Panc1 (cell line): ENCODE results near the gene H2AZ2. TPM values are rescaled to one million over a fixed set of nuclear protein-coding genes. Genes with fewer than 3 reads are reported as not detected.

Experiments
- ATAC-seq: fragments of 200-7000 bp; cut with Tn5 transposase; 2 replicates; pipeline ENCODE4 v1.9.1; 2020; ENCODE audit warnings: mild to moderate bottlenecking, moderate library complexity
- BruUV-seq: library from RNA; stranded (reverse); fragments of 400-500 nt; replicated peaks from 2 replicates; lab custom pipeline; 2021; lab: Mats Ljungman, UMichigan
- CTCF ChIA-PET: fragments of 300-600 bp; sonication (Branson Sonifier 250); formaldehyde crosslinking; loops from one replicate; lab custom pipeline; 2022; ENCODE audit warnings: antibody characterized with exemption; lab: Charles Lee
- POLR2A ChIA-PET: fragments of 300-600 bp; sonication (Branson Sonifier 250); formaldehyde crosslinking; loops from one replicate; lab custom pipeline; 2022; ENCODE audit warnings: antibody characterized with exemption; lab: Charles Lee
- DNase-seq: peaks from one replicate; pipeline ENCODE4 v3.0.0-alpha.2; 2010; ENCODE audit warnings: low read depth, low spot score
- H3K27ac ChIP-seq: 2 replicates; pipeline ENCODE4 v1.5.1; 2011; ENCODE audit warnings: mild to moderate bottlenecking, low read length, inconsistent platforms
- H3K27me3 ChIP-seq: fragments of 200-500 bp; sonication (Bioruptor generic); 2 replicates; pipeline ENCODE4 v1.6.0; 2014; ENCODE audit warnings: low read length, inconsistent platforms; ENCODE audit not compliant: control insufficient read depth, insufficient read depth
- H3K36me3 ChIP-seq: fragments of 200-500 bp; sonication (Bioruptor generic); 2 replicates; pipeline ENCODE4 v1.5.1; 2014; ENCODE audit warnings: inconsistent platforms, mild to moderate bottlenecking, low read length, moderate library complexity; ENCODE audit not compliant: control insufficient read depth, insufficient read depth
- H3K4me1 ChIP-seq: 2 replicates; pipeline ENCODE4 v1.5.1; 2011; ENCODE audit warnings: inconsistent platforms, mild to moderate bottlenecking, low read length, moderate library complexity; ENCODE audit not compliant: control insufficient read depth, insufficient read depth
- H3K4me3 ChIP-seq, 2 experiments: 2 replicates each; pipeline ENCODE4 v1.5.1; 2011 to 2012; ENCODE audit warnings: low read depth in 2 of 2, low read length in 2 of 2, mild to moderate bottlenecking in 2 of 2, inconsistent platforms in 1 of 2, moderate library complexity in 1 of 2
- H3K9me3 ChIP-seq: fragments of 200-500 bp; sonication (Bioruptor generic); 2 replicates; pipeline ENCODE4 v1.5.1; 2014; ENCODE audit warnings: low read depth, mild to moderate bottlenecking, inconsistent platforms, low read length, moderate library complexity; ENCODE audit not compliant: control insufficient read depth, insufficient read depth
- POLR2AphosphoS5 ChIP-seq: IDR thresholded peaks from 2 replicates; pipeline ENCODE4 v1.6.1; 2012; ENCODE audit warnings: mild to moderate bottlenecking, low read depth, low read length, moderate library complexity
- SIN3A ChIP-seq: IDR thresholded peaks from 2 replicates; pipeline ENCODE4 v1.6.1; 2012; ENCODE audit warnings: low read depth, mild to moderate bottlenecking, low read length, moderate library complexity, borderline replicate concordance; ENCODE audit not compliant: insufficient read depth
- TCF7L2 ChIP-seq: IDR thresholded peaks from 2 replicates; pipeline ENCODE4 v1.6.1; 2011; ENCODE audit warnings: mild to moderate bottlenecking, low read depth, low read length, inconsistent platforms
- in situ Hi-C: cut with HindIII; loops from 2 replicates; pipeline ENCODE4 v1.10.0; 2016; ENCODE audit warnings: low sequenced_read_pairs, low pct_unique_long_range_greater_than_20kb
- intact Hi-C: fragments of 100-400 bp; cut with micrococcal nuclease; formaldehyde crosslinking; loops from one replicate; pipeline ENCODE4 v1.10.0; 2022; ENCODE audit not compliant: unreplicated experiment
- total RNA-seq: library from RNA; stranded (reverse); gene quantifications from one replicate; pipeline ENCODE4 v1.2.1, GENCODE V29; 2021; ENCODE audit not compliant: unreplicated experiment
- TF ChIP-seq, protein P1 (sequence below), 2 experiments: IDR thresholded peaks; 2 replicates each; pipeline ENCODE4 v1.6.1; 2011 to 2012; ENCODE audit warnings: low read depth in 2 of 2, control low read depth in 1 of 2, low read length in 1 of 2, mild to moderate bottlenecking in 1 of 2, moderate library complexity in 1 of 2; ENCODE audit not compliant: insufficient read depth in 1 of 2
- TF ChIP-seq, protein P2 (sequence below): fragments of 450-650 bp; IDR thresholded peaks from 2 replicates; pipeline ENCODE4 v1.5.1; 2017; ENCODE audit warnings: mild to moderate bottlenecking

The H2AZ2 gene
- total RNA-seq, 1 experiment from 2014 or later: 319 TPM

DNA sequence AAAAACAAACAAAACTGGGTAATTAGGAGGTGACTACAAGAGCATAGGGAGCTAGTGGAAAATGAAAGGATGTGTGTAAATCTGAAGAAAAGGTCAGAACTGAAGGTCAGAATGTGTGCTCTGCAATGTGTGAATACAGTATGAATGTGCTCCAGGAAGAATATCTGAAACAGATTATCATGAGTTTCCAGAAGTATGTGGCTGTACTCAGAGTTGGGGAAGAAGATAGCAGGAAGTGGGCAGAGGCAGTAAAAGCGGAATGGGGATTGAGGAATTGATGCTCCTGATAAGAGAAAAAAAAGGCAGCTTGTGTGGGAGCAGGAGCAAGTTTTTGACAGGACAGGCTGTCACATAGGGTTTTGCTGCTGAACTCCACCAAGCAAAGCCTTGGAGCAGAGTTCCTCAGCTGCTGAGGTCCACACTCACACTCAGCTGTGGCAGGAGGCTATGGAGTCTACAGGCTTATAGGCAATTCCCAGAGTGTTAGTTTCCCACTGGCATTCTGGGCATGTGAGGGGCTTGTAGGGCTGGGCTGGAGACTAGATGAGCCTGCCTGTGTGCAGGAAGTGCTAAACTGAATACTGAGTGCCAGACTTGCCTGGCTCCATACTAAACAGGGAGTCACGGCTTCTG is 22.9 kb downstream of the H2AZ2 start:
- no peak for TF ChIP-seq SIN3A
- TF ChIP-seq POLR2AphosphoS5: peak; percentile 13; the same call in 1 of the 2 replicates
- no peak for TF ChIP-seq TCF7L2
- intact Hi-C loops: no loop called here
- no peaks in the 10 kb centered on the region for H3K27me3 ChIP-seq
- POLR2A ChIA-PET: interaction anchor here (0.6 kb wide), 1 partner anchor 49 kb away, joined by 7 read pairs; no protein-coding TSS in a partner anchor
- no peak overlapping the region for H3K27ac ChIP-seq
- peak; percentile 42 for ATAC-seq
- in situ Hi-C loops: no loop called here
- H3K9me3 ChIP-seq: no peaks in the 10 kb centered on the region
- no TSS peak for BruUV-seq
- no peak overlapping the region for H3K4me3 ChIP-seq
- DNase-seq: no peak
- CTCF ChIA-PET: no interaction called here
- H3K4me1 ChIP-seq: peaks cover 2% of the 10 kb centered on the region; the same call in 1 of the 2 replicates
- peaks cover 3% of the 10 kb centered on the region for H3K36me3 ChIP-seq

DNA sequence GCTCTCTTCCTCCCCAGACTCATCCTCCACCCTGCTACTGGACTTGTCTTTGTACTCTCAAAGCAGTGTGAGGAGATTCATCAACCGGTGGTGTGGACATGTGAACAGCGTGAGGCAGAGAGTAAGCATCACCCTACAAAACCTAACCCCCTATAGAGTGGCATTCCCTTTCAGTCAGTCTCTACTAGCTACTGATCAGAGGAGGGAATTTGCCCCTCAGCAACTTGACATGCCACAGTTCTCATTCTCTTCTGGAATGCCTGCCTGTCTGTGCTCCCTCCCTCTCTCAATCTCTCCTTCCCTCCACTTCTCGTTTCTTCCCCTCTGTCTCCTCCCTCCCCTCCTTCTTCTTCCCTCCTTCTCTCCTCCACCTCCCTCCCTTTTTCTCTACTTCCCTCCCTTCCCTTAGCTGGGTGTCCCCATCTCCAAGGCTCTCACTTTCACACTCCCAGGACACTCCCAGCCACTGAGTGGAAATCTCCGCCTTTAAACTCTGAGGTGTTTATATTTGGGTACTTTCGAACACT is 24.6 kb downstream of the H2AZ2 start:
- H3K36me3 ChIP-seq: no peaks in the 10 kb centered on the region
- no peak overlapping the region for H3K4me3 ChIP-seq
- TF ChIP-seq POLR2AphosphoS5 (no peak), SIN3A (no peak), TCF7L2 (no peak)
- TF ChIP-seq, protein P1, sequence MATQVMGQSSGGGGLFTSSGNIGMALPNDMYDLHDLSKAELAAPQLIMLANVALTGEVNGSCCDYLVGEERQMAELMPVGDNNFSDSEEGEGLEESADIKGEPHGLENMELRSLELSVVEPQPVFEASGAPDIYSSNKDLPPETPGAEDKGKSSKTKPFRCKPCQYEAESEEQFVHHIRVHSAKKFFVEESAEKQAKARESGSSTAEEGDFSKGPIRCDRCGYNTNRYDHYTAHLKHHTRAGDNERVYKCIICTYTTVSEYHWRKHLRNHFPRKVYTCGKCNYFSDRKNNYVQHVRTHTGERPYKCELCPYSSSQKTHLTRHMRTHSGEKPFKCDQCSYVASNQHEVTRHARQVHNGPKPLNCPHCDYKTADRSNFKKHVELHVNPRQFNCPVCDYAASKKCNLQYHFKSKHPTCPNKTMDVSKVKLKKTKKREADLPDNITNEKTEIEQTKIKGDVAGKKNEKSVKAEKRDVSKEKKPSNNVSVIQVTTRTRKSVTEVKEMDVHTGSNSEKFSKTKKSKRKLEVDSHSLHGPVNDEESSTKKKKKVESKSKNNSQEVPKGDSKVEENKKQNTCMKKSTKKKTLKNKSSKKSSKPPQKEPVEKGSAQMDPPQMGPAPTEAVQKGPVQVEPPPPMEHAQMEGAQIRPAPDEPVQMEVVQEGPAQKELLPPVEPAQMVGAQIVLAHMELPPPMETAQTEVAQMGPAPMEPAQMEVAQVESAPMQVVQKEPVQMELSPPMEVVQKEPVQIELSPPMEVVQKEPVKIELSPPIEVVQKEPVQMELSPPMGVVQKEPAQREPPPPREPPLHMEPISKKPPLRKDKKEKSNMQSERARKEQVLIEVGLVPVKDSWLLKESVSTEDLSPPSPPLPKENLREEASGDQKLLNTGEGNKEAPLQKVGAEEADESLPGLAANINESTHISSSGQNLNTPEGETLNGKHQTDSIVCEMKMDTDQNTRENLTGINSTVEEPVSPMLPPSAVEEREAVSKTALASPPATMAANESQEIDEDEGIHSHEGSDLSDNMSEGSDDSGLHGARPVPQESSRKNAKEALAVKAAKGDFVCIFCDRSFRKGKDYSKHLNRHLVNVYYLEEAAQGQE (IDR thresholded peaks at IDR 0.05; ENCODE audit: insufficient read depth in 1 of 2, low read depth in 2 of 2, low read length in 1 of 2): no peak
- TF ChIP-seq, protein P2, sequence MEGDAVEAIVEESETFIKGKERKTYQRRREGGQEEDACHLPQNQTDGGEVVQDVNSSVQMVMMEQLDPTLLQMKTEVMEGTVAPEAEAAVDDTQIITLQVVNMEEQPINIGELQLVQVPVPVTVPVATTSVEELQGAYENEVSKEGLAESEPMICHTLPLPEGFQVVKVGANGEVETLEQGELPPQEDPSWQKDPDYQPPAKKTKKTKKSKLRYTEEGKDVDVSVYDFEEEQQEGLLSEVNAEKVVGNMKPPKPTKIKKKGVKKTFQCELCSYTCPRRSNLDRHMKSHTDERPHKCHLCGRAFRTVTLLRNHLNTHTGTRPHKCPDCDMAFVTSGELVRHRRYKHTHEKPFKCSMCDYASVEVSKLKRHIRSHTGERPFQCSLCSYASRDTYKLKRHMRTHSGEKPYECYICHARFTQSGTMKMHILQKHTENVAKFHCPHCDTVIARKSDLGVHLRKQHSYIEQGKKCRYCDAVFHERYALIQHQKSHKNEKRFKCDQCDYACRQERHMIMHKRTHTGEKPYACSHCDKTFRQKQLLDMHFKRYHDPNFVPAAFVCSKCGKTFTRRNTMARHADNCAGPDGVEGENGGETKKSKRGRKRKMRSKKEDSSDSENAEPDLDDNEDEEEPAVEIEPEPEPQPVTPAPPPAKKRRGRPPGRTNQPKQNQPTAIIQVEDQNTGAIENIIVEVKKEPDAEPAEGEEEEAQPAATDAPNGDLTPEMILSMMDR: no peak
- H3K27ac ChIP-seq: no peak overlapping the region
- no peaks in the 10 kb centered on the region for H3K27me3 ChIP-seq
- DNase-seq: no peak
- in situ Hi-C loops: no loop called here
- BruUV-seq: no TSS peak
- peak; percentile 30 for ATAC-seq
- ChIA-PET POLR2A (interaction anchor here (0.6 kb wide), 1 partner anchor 11 kb away, joined by 4 read pairs; no protein-coding TSS in a partner anchor), CTCF (interaction anchor here (0.6 kb wide), 1 partner anchor 46 kb away, joined by 3 read pairs; no protein-coding TSS in a partner anchor)
- intact Hi-C loops: no loop called here
- H3K9me3 ChIP-seq: no peaks in the 10 kb centered on the region
- H3K4me1 ChIP-seq: peaks cover 2% of the 10 kb centered on the region; the same call in 1 of the 2 replicates
